Skeletal muscle tissue (tissue), 4 donors: Measurements from ENCODE around the gene PCDHB11. TPM values are rescaled to one million over a fixed set of nuclear protein-coding genes. Genes with fewer than 3 reads are reported as not detected.
"Not testable (repeated sequence)": the region's sequence is repeated elsewhere in the genome, so short reads cannot be mapped to it uniquely, and the experiment has no call there.

Source experiments
- H3K27ac ChIP-seq: one replicate; pipeline ENCODE4 v1.7.0; 2013; ENCODE audit warnings: mild to moderate bottlenecking, low read depth, low read length, inconsistent platforms
- H3K27me3 ChIP-seq, 3 donors: one replicate each; pipeline ENCODE4 v1.7.0; 2013; ENCODE audit warnings: low read length in 3 of 3; ENCODE audit not compliant: control insufficient read depth in 3 of 3, insufficient read depth in 3 of 3
- H3K36me3 ChIP-seq, 3 donors: one replicate each; pipeline ENCODE4 v1.7.0; 2013; ENCODE audit warnings: low read length in 3 of 3; ENCODE audit not compliant: control insufficient read depth in 3 of 3, insufficient read depth in 3 of 3
- H3K4me1 ChIP-seq, 3 donors: one replicate each; pipeline ENCODE4 v1.7.0; 2013; ENCODE audit warnings: low read length in 3 of 3, mild to moderate bottlenecking in 3 of 3; ENCODE audit not compliant: control insufficient read depth in 3 of 3, insufficient read depth in 3 of 3
- H3K4me3 ChIP-seq, 3 donors: one replicate each; pipeline ENCODE4 v1.7.0; 2013; ENCODE audit warnings: low read length in 3 of 3
- H3K9ac ChIP-seq, 3 donors: one replicate each; pipeline ENCODE4 v1.7.0; 2013; ENCODE audit warnings: low read length in 3 of 3, mild to moderate bottlenecking in 3 of 3, moderate library complexity in 2 of 3, low read depth in 1 of 3
- H3K9me3 ChIP-seq, 3 donors: one replicate each; pipeline ENCODE4 v1.7.0; 2013; ENCODE audit warnings: low read length in 3 of 3; ENCODE audit not compliant: control insufficient read depth in 3 of 3
- total RNA-seq: library from RNA; depleted of rRNA; stranded (reverse); fragments of >200 nt; gene quantifications from one replicate; pipeline ENCODE4 v1.2.3, GENCODE V29; 2014
- donor health status: Osteomylitis.

PCDHB11 gene
- total RNA-seq: 4.2 TPM

DNA sequence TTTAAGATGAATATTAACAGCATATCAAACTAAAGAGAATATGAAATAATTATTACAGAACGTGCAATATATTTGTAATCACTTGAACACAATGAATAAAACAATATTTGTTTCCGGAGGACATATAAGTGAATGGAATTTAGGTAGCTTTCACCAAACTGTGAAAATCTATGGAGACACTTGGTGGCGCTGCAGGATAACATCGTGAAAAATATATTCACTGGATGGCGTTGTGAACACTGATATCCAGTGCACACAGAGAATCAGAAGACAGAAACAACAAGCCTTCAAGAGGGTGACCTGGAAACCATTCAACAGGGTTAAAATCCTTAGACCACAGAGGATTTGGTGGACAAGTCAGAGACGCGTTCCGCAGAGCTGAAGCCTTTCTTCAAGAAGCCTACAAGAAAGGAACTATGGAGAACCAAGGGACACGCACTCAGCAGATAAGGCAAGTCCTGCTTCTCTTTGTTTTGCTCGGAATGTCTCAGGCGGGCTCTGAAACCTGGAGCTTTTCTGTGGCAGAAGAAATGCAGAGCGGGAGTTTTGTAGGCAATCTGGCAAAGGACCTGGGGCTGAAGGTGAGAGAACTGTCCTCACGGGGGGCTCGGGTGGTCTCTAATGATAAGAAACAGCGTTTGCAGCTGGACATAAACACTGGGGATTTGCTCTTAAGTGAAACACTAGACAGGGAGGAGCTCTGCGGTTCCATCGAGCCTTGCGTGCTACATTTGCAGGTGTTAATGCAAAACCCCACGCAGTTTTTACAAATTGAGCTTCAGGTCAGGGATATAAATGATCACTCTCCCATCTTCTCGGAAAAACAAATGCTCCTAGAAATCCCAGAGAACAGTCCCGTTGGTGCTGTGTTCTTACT lies at the start of gene PCDHB11:
Gene PCDHB11, plus strand, starts transcription at position 269 of the 877 bp plus-strand sequence. Its CDS starts 148 bp downstream, at position 417.
- H3K27me3 ChIP-seq: peaks cover 0 to 4% (median 0%) of the 10 kb centered on the region in 3 donors
- H3K9ac ChIP-seq: peak within 1 kb of the TSS in 1 of 3 donors; percentile 51
- H3K27ac ChIP-seq: no peak within 1 kb of the TSS
- H3K4me3 ChIP-seq: peak within 1 kb of the TSS; percentile 39 to 70 (median 55)
- peaks cover 7 to 15% (median 13%) of the 10 kb centered on the region in 3 donors for H3K9me3 ChIP-seq
- H3K4me1 ChIP-seq: no peaks in the 10 kb centered on the region
- H3K36me3 ChIP-seq: no peaks in the 10 kb centered on the region

DNA sequence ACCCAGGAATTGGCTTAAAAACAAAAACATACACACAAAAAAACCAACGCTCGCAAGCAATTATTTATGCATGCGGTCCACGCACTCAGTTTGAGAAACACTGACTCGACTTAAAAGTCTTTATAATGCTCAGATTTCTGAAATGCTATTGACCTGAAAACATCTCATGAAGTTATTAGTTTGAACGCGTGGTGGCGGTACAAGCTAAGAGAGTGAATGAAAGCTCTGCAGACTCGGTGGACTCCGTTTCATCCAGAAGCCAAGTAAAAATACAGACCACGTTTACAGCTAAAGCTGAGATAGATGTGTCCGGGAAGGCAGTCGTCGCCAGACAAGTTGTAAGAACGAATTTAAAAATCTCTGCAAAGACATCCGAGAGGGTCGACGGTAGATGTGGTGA lies 49.6 kb upstream of the PCDHB11 start, which contains the start of gene PCDHB6:
Gene PCDHB6, plus strand, starts transcription at position 246 of the 400 bp plus-strand sequence. CDS start 201 bp downstream, outside the sequence.
- Histone ChIP-seq H3K4me3 (peak within 1 kb of the TSS in 2 of 3 donors; percentile 11 to 39), H3K9me3 (peaks cover 7 to 17% (median 8%) of the 10 kb centered on the region in 3 donors), H3K9ac (no peak within 1 kb of the TSS)

DNA sequence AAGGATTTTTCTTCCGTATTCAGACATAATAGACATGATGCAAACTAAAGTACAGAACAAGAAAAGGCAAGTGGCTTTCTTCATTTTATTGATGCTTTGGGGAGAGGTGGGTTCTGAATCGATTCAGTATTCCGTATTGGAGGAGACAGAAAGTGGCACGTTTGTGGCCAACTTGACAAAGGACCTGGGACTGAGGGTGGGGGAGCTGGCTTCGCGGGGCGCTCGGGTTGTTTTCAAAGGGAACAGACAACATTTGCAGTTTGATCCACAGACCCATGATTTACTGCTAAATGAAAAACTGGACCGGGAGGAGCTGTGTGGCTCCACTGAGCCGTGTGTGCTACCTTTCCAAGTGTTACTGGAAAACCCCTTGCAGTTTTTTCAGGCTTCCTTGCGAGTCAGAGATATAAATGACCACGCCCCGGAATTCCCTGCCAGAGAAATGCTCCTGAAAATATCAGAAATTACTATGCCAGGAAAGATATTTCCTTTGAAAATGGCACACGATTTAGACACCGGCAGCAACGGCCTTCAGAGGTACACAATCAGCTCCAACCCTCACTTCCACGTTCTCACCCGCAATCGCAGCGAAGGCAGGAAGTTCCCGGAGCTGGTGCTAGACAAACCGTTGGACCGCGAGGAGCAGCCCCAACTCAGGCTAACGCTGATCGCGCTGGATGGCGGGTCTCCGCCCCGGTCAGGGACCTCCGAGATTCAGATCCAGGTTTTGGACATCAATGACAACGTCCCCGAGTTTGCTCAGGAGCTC lies 49.0 kb upstream of the PCDHB11 start:
- no peak overlapping the region for H3K27ac ChIP-seq
- H3K36me3 ChIP-seq: no peaks in the 10 kb centered on the region
- H3K9ac ChIP-seq: no peak overlapping the region
- H3K9me3 ChIP-seq: peaks cover 7 to 17% (median 8%) of the 10 kb centered on the region in 3 donors
- H3K27me3 ChIP-seq: peaks cover 0 to 4% (median 3%) of the 10 kb centered on the region in 3 donors
- peak overlapping the region in 2 of 3 donors; percentile 11 to 39 for H3K4me3 ChIP-seq
- H3K4me1 ChIP-seq: no peaks in the 10 kb centered on the region

More for the DNA sequence above, 49.6 kb upstream of the PCDHB11 start, which contains the start of gene PCDHB6:
- Histone ChIP-seq H3K27ac (no peak within 1 kb of the TSS), H3K4me1 (no peaks in the 10 kb centered on the region), H3K36me3 (no peaks in the 10 kb centered on the region), H3K27me3 (peaks cover 0 to 4% (median 3%) of the 10 kb centered on the region in 3 donors)

DNA sequence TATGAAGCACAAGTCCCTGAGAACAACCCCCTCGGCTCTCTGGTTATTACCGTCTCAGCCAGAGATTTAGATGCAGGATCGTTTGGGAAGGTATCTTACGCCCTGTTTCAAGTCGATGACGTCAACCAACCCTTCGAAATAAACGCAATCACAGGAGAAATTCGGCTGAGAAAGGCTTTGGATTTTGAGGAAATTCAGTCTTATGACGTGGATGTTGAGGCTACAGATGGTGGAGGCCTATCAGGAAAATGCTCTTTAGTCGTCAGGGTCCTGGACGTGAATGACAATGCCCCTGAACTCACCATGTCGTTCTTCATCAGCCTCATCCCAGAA lies 48.5 kb upstream of the PCDHB11 start:
- peak overlapping the region in 1 of 3 donors; percentile 11 for H3K4me3 ChIP-seq
- no peaks in the 10 kb centered on the region for H3K36me3 ChIP-seq
- peaks cover 8 to 17% (median 9%) of the 10 kb centered on the region in 3 donors for H3K9me3 ChIP-seq
- peaks cover 0 to 4% (median 3%) of the 10 kb centered on the region in 3 donors for H3K27me3 ChIP-seq
- no peaks in the 10 kb centered on the region for H3K4me1 ChIP-seq
- no peak overlapping the region for H3K9ac ChIP-seq
- no peak overlapping the region for H3K27ac ChIP-seq

DNA sequence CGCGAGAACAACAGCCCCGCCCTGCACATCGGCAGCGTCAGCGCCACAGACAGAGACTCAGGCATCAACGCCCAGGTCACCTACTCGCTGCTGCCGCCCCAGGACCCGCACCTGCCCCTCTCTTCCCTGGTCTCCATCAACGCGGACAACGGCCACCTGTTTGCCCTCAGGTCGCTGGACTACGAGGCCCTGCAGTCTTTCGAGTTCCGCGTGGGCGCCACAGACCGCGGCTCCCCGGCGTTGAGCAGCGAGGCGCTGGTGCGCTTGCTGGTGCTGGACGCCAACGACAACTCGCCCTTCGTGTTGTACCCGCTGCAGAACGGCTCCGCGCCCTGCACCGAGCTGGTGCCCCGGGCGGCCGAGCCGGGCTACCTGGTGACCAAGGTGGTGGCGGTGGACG lies 47.8 kb upstream of the PCDHB11 start:
- H3K36me3 ChIP-seq, H3K27ac ChIP-seq, H3K27me3 ChIP-seq, H3K4me3 ChIP-seq, H3K9ac ChIP-seq, H3K4me1 ChIP-seq: not testable (repeated sequence)
- peaks cover 12 to 21% (median 13%) of the 10 kb centered on the region in 3 donors for H3K9me3 ChIP-seq

DNA sequence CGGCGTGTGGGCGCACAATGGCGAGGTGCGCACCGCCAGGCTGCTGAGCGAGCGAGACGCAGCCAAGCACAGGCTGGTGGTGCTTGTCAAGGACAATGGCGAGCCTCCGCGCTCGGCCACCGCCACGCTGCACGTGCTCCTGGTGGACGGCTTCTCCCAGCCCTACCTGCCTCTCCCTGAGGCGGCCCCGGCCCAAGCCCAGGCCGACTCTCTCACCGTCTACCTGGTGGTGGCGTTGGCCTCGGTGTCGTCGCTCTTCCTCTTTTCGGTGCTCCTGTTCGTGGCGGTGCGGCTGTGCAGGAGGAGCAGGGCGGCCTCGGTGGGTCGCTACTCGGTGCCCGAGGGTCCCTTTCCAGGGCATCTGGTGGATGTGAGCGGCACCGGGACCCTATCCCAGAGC lies 47.3 kb upstream of the PCDHB11 start:
- not testable (repeated sequence) for H3K27ac ChIP-seq, H3K4me1 ChIP-seq, H3K27me3 ChIP-seq, H3K9ac ChIP-seq, H3K36me3 ChIP-seq, H3K4me3 ChIP-seq
- H3K9me3 ChIP-seq: peaks cover 13 to 25% (median 15%) of the 10 kb centered on the region in 3 donors

DNA sequence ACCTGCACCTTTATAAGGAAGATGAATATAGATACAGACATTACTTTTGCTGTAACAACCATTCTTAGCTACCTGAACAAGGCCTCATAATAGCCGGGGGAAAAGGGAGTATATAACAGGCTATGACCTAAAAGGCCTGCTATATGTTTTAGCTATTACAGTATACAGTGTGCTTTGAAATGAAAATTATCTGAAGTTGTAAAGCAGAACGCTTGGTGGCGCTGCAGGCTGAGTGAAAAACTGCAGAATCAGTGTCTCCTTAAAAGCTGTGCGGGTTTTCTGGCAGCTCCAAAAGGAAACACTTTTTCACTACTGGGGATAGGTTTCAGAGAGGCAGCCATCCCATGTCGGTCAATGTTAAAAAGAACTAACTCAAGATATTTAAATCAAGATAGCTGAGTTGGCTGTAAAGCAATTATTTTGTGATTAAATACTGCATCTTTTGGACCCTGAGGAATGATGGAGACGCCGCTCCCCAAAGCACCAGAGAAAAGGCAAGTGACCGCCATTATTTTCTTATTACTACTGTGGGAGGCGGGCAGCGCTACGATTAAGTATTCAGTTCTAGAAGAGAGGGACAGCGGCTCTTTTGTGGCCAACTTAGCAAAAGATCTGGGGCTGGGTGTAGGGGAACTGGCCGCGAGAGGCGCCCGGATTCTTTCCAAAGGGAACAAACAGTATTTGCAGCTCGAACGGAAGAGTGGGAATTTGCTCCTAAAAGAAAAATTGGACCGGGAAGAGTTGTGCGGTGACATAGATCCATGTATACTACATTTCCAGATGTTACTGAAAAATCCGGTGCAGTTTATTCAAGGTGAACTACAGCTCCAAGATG lies 43.7 kb upstream of the PCDHB11 start:
- Histone ChIP-seq H3K27me3 (peaks cover 3 to 8% (median 4%) of the 10 kb centered on the region in 3 donors), H3K36me3 (no peaks in the 10 kb centered on the region), H3K4me1 (no peaks in the 10 kb centered on the region), H3K9me3 (peaks cover 13 to 25% (median 13%) of the 10 kb centered on the region in 3 donors), H3K4me3 (no peak overlapping the region), H3K27ac (no peak overlapping the region), H3K9ac (no peak overlapping the region)

DNA sequence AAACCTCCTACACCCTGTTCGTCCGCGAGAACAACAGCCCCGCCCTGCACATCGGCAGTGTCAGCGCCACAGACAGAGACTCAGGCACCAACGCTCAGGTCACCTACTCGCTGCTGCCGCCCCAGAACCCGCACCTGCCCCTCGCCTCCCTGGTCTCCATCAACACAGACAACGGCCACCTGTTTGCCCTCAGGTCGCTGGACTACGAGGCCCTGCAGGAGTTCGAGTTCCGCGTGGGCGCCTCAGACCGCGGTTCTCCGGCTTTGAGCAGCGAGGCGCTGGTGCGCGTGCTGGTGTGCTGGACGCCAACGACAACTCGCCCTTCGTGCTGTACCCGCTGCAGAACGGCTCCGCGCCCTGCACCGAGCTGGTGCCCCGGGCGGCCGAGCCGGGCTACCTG lies 42.1 kb upstream of the PCDHB11 start:
- H3K4me1 ChIP-seq, H3K4me3 ChIP-seq, H3K27me3 ChIP-seq, H3K36me3 ChIP-seq, H3K9ac ChIP-seq, H3K27ac ChIP-seq: not testable (repeated sequence)
- H3K9me3 ChIP-seq: peaks cover 6 to 22% (median 7%) of the 10 kb centered on the region in 3 donors

DNA sequence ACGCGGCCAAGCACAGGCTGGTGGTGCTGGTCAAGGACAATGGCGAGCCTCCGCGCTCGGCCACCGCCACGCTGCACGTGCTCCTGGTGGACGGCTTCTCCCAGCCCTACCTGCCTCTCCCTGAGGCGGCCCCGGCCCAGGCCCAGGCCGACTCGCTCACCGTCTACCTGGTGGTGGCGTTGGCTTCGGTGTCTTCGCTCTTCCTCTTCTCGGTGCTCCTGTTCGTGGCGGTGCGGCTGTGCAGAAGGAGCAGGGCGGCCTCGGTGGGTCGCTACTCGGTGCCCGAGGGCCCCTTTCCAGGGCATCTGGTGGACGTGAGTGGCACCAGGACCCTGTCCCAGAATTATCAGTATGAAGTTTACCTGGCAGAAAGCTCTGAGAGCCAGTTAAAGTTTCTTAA lies 41.5 kb upstream of the PCDHB11 start:
- H3K4me1 ChIP-seq, H3K9ac ChIP-seq, H3K36me3 ChIP-seq, H3K27me3 ChIP-seq, H3K27ac ChIP-seq, H3K4me3 ChIP-seq: not testable (repeated sequence)
- H3K9me3 ChIP-seq: peaks cover 6 to 21% (median 7%) of the 10 kb centered on the region in 3 donors
